Measurements from ENCODE around the gene SYNGR2. TPM values are rescaled to one million over a fixed set of nuclear protein-coding genes. Genes with fewer than 3 reads are reported as not detected.

SYNGR2 gene
- total and polyA plus RNA-seq, 2 donors (not counting 1 experiment from before 2014, with no cell fraction given): 390 to 442 TPM

- Histone ChIP-seq H3K4me2 (replicated peaks; ENCODE audit: low read depth, low read length, poor library complexity, severe bottlenecking) (peak overlapping the region; percentile 67), H3K27ac (ENCODE audit: low read length in 2 of 2) (peak overlapping the region; percentile 36 to 57), H3K9ac (ENCODE audit: low read length) (no peak overlapping the region), H3K4me1 (ENCODE audit: control insufficient read depth in 2 of 2, insufficient read depth in 2 of 2, low read length in 2 of 2) (peaks cover 79 to 93% of the 10 kb centered on the region in 2 donors), H2AFZ (ENCODE audit: insufficient read depth, low read depth, low read length, poor library complexity, severe bottlenecking) (no peak overlapping the region), H3K79me2 (ENCODE audit: control insufficient read depth, insufficient read depth, low read length) (peaks cover 23% of the 10 kb centered on the region), H3K9me3 (ENCODE audit: control extremely low read depth in 1 of 3, control insufficient read depth in 2 of 3, insufficient read depth in 1 of 3, low read length in 2 of 3) (peaks cover 0 to 9% (median 0%) of the 10 kb centered on the region in 3 donors), H3K4me3 (ENCODE audit: control extremely low read depth in 1 of 5, extremely low read depth in 1 of 5, insufficient read depth in 1 of 5, low read depth in 2 of 5, low read length in 4 of 5) (no peak overlapping the region), H3K36me3 (replicated peaks in 1 of 2; ENCODE audit: control extremely low read depth in 1 of 2, control insufficient read depth in 1 of 2, extremely low read depth in 1 of 2, insufficient read depth in 2 of 2, low read length in 1 of 2) (peaks cover 0 to 17% of the 10 kb centered on the region in 2 experiments), H3K27me3 (replicated peaks in 1 of 4; ENCODE audit: control extremely low read depth in 1 of 4, control insufficient read depth in 3 of 4, insufficient read depth in 4 of 4, low read length in 3 of 4) (no peaks in the 10 kb centered on the region), H4K20me1 (ENCODE audit: control insufficient read depth, insufficient read depth, low read length, poor library complexity, severe bottlenecking) (no peaks in the 10 kb centered on the region)
- no peaks in the 10 kb centered on the region for H3K9me3 Mint-ChIP-seq (ENCODE audit: insufficient read depth)
- POLR2A ChIA-PET: interaction anchor here (1.7 to 22.6 kb wide), 4 partner anchors 10 to 30 kb away, joined by 9 to 432 read pairs (median 46); partner anchors contain the start of genes SYNGR2, TMC6 and TMC8
- no peaks in the 10 kb centered on the region for H3K27me3 Mint-ChIP-seq
- no peak overlapping the region for H3K4me3 Mint-ChIP-seq
- peaks cover 79% of the 10 kb centered on the region for H3K4me1 Mint-ChIP-seq
- intact Hi-C loops (cut with micrococcal nuclease): no loop called here
- no peak for ATAC-seq (ENCODE audit: low read depth)
- TF ChIP-seq CTCF (IDR thresholded peaks at IDR 0.05) (no peak), EZH2 (IDR thresholded peaks at IDR 0.05; ENCODE audit: borderline replicate concordance, insufficient read depth, low read depth, low read length, poor library complexity, severe bottlenecking) (no peak)
- peak; percentile 51 for DNase-seq
- CTCF ChIA-PET: interaction anchor here (0.8 to 14.1 kb wide), 6 partner anchors 8 to 32 kb away, joined by 3 to 357 read pairs (median 6); partner anchors contain the start of genes SYNGR2, TK1 and TMC8
- peak overlapping the region; percentile 89 for H3K27ac Mint-ChIP-seq
- 82% methylated on average over 17 of the region's 18 CpGs for WGBS (ENCODE audit: insufficient coverage)
These were observed 23.4 kb upstream of the SYNGR2 start for GRCh38 chr17:78144736-78145641.

All from B cell (primary cell).